OCI-LY3 (cell line): ENCODE data around the gene SCNN1A.

Source experiments
- EZH2phosphoT487 ChIP-seq: fragments of 200-600 bp; shearing (Covaris generic); IDR thresholded peaks from 2 replicates; pipeline ENCODE4 v1.6.1; 2018; ENCODE audit warnings: antibody characterized with exemption, mixed run types, low read depth
- TF ChIP-seq, protein P1 (sequence below): fragments of 200-600, 300-600 bp; sonication (generic); IDR thresholded peaks from 2 replicates; pipeline ENCODE4 v1.5.1; 2014; ENCODE audit warnings: antibody characterized with exemption, low read length, low read depth

DNA sequence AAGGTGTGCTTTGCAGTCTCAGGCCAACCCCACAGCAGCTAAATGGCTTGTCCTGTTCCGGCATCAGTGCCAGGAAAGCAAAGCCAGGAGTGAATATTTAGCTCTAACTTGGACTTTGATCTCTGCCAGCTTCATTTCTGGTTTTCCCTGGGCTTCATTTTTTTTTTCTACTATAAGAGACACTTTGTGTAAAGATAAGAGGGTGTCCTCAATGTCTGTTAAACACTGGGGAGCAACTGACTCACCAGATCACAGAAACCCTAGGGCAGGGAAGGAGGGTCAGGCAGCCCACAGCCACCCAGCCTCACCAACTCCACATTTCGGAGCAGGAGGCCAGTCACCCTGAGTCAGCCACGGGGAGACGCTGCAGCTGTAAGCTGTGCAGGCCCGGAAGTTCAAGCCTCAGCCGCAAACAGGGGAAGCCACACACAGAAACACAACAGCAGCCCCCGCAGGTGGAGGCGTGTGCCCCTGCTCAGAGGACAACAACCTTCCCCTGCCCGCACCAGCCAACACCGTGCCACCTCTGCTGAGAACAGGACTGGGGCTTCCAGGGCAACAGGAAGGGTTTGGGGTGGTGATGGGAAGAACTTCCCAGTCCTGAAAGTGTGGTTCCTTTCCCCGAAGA is 39.8 kb downstream of the SCNN1A start:
- TF ChIP-seq EZH2phosphoT487, result no peak
- TF ChIP-seq, protein P1, sequence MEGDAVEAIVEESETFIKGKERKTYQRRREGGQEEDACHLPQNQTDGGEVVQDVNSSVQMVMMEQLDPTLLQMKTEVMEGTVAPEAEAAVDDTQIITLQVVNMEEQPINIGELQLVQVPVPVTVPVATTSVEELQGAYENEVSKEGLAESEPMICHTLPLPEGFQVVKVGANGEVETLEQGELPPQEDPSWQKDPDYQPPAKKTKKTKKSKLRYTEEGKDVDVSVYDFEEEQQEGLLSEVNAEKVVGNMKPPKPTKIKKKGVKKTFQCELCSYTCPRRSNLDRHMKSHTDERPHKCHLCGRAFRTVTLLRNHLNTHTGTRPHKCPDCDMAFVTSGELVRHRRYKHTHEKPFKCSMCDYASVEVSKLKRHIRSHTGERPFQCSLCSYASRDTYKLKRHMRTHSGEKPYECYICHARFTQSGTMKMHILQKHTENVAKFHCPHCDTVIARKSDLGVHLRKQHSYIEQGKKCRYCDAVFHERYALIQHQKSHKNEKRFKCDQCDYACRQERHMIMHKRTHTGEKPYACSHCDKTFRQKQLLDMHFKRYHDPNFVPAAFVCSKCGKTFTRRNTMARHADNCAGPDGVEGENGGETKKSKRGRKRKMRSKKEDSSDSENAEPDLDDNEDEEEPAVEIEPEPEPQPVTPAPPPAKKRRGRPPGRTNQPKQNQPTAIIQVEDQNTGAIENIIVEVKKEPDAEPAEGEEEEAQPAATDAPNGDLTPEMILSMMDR, result peak; percentile 39
